ACC112 (cell line): Measurements from ENCODE around the gene UVSSA.
A peak's percentile ranks its signal among the peaks of the same experiment; 100 is the strongest.
"Not testable (repeated sequence)": the region's sequence is repeated elsewhere in the genome, so short reads cannot be mapped to it uniquely, and the experiment has no call there.

ENCODE experiments used
- H2AFZ ChIP-seq: fragments of 200-600 bp; sonication (generic); one replicate; pipeline ENCODE4 v1.6.0; 2017; ENCODE audit warnings: antibody characterized with exemption, low read length; ENCODE audit not compliant: unreplicated experiment
- H3K27ac ChIP-seq: fragments of 200-600 bp; sonication (generic); 2 replicates; pipeline ENCODE4 v1.5.1; 2014; ENCODE audit warnings: low read depth, mild to moderate bottlenecking, antibody characterized with exemption, low read length, moderate library complexity
- H3K27me3 ChIP-seq: fragments of 200-600 bp; sonication (generic); 2 replicates; pipeline ENCODE4 v1.6.1; 2014; ENCODE audit warnings: mild to moderate bottlenecking, antibody characterized with exemption, low read length, moderate library complexity, mixed read lengths; ENCODE audit not compliant: insufficient read depth
- H3K36me3 ChIP-seq: fragments of 200-600 bp; sonication (generic); 2 replicates; pipeline ENCODE4 v1.6.1; 2016; ENCODE audit warnings: mild to moderate bottlenecking, antibody characterized with exemption, low read length, moderate library complexity, mixed read lengths; ENCODE audit not compliant: insufficient read depth
- H3K4me1 ChIP-seq: fragments of 200-600 bp; sonication (generic); one replicate; pipeline ENCODE4 v1.6.1; 2016; ENCODE audit warnings: low read length, mixed read lengths; ENCODE audit not compliant: insufficient read depth, unreplicated experiment, control insufficient read depth
- H3K4me3 ChIP-seq: fragments of 200-600 bp; sonication (generic); 2 replicates; pipeline ENCODE4 v1.5.1; 2014; ENCODE audit warnings: mild to moderate bottlenecking, low read depth, low read length
- H3K79me2 ChIP-seq: fragments of 200-600 bp; sonication (generic); one replicate; pipeline ENCODE4 v1.6.0; 2016; ENCODE audit warnings: low read length; ENCODE audit not compliant: control insufficient read depth, unreplicated experiment, insufficient read depth

UVSSA gene

GRCh38 chr4:1318488-1319213 is 28.4 kb upstream of the UVSSA start:
- no peaks in the 10 kb centered on the region for H3K27me3 ChIP-seq
- H3K79me2 ChIP-seq: peaks cover 5% of the 10 kb centered on the region
- no peak overlapping the region for H3K27ac ChIP-seq
- peaks cover 7% of the 10 kb centered on the region for H3K4me1 ChIP-seq
- H3K36me3 ChIP-seq: peaks cover 48% of the 10 kb centered on the region
- no peak overlapping the region for H2AFZ ChIP-seq
- H3K4me3 ChIP-seq: no peak overlapping the region

GRCh38 chr4:1321486-1321885 is 25.5 kb upstream of the UVSSA start:
- Histone ChIP-seq H3K4me1 (peaks cover 21% of the 10 kb centered on the region), H3K36me3 (peaks cover 48% of the 10 kb centered on the region; the same call in 1 of the 2 replicates), H3K27me3 (no peaks in the 10 kb centered on the region), H3K27ac (no peak overlapping the region), H3K79me2 (peaks cover 5% of the 10 kb centered on the region), H2AFZ (no peak overlapping the region), H3K4me3 (no peak overlapping the region)

GRCh38 chr4:1321946-1322650 is 24.9 kb upstream of the UVSSA start:
- peaks cover 46% of the 10 kb centered on the region; the same call in 1 of the 2 replicates for H3K36me3 ChIP-seq
- H3K27ac ChIP-seq: no peak overlapping the region; the same call in 1 of the 2 replicates
- H2AFZ ChIP-seq: no peak overlapping the region
- peaks cover 21% of the 10 kb centered on the region for H3K4me1 ChIP-seq
- H3K79me2 ChIP-seq: peaks cover 5% of the 10 kb centered on the region
- no peak overlapping the region for H3K4me3 ChIP-seq
- H3K27me3 ChIP-seq: no peaks in the 10 kb centered on the region

- no peak overlapping the region for H3K4me3 ChIP-seq
- H3K79me2 ChIP-seq: peaks cover 8% of the 10 kb centered on the region
- no peak overlapping the region for H2AFZ ChIP-seq
- peaks cover 21% of the 10 kb centered on the region for H3K4me1 ChIP-seq
- no peaks in the 10 kb centered on the region for H3K27me3 ChIP-seq
- H3K27ac ChIP-seq: peak overlapping the region; percentile 91
- H3K36me3 ChIP-seq: peaks cover 48% of the 10 kb centered on the region; the same call in 1 of the 2 replicates
Measured at GRCh38 chr4:1323280-1323634, 23.8 kb upstream of the UVSSA start.

- H3K4me3 ChIP-seq: no peak overlapping the region
- H3K27me3 ChIP-seq: no peaks in the 10 kb centered on the region
- H3K4me1 ChIP-seq: peaks cover 21% of the 10 kb centered on the region
- peaks cover 5% of the 10 kb centered on the region for H3K79me2 ChIP-seq
- H3K36me3 ChIP-seq: peaks cover 45% of the 10 kb centered on the region; the same call in 1 of the 2 replicates
- no peak overlapping the region for H2AFZ ChIP-seq
- H3K27ac ChIP-seq: peak overlapping the region; percentile 91
Measured at GRCh38 chr4:1323635-1324442, 23.2 kb upstream of the UVSSA start.

GRCh38 chr4:1324443-1325175 is 22.4 kb upstream of the UVSSA start:
- Histone ChIP-seq H3K36me3 (peaks cover 50% of the 10 kb centered on the region; the same call in 1 of the 2 replicates), H3K4me3 (peak overlapping the region; percentile 47; the same call in 1 of the 2 replicates), H3K4me1 (peaks cover 21% of the 10 kb centered on the region), H3K27ac (peak overlapping the region; percentile 91)
- not testable (repeated sequence) for H3K27me3 ChIP-seq, H2AFZ ChIP-seq, H3K79me2 ChIP-seq

GRCh38 chr4:1325176-1325480 is 21.9 kb upstream of the UVSSA start:
- peak overlapping the region; percentile 47; the same call in 1 of the 2 replicates for H3K4me3 ChIP-seq
- H3K27me3 ChIP-seq: no peaks in the 10 kb centered on the region
- H3K36me3 ChIP-seq: peaks cover 50% of the 10 kb centered on the region; the same call in 1 of the 2 replicates
- H3K27ac ChIP-seq: peak overlapping the region; percentile 91
- H3K4me1 ChIP-seq: peaks cover 21% of the 10 kb centered on the region
- no peak overlapping the region for H2AFZ ChIP-seq
- H3K79me2 ChIP-seq: peaks cover 9% of the 10 kb centered on the region

GRCh38 chr4:1325681-1326635 is 21.1 kb upstream of the UVSSA start:
- H2AFZ ChIP-seq: no peak overlapping the region
- H3K4me3 ChIP-seq: no peak overlapping the region
- H3K36me3 ChIP-seq: peaks cover 55% of the 10 kb centered on the region; the same call in 1 of the 2 replicates
- peak overlapping the region; percentile 91 for H3K27ac ChIP-seq
- no peaks in the 10 kb centered on the region for H3K27me3 ChIP-seq
- H3K4me1 ChIP-seq: peaks cover 21% of the 10 kb centered on the region
- peaks cover 9% of the 10 kb centered on the region for H3K79me2 ChIP-seq

GRCh38 chr4:1326751-1327525 is 20.1 kb upstream of the UVSSA start:
- H3K4me3 ChIP-seq: no peak overlapping the region
- no peak overlapping the region for H3K27ac ChIP-seq
- peaks cover 51% of the 10 kb centered on the region; the same call in 1 of the 2 replicates for H3K36me3 ChIP-seq
- H3K27me3 ChIP-seq: no peaks in the 10 kb centered on the region
- peaks cover 21% of the 10 kb centered on the region for H3K4me1 ChIP-seq
- no peak overlapping the region for H2AFZ ChIP-seq
- H3K79me2 ChIP-seq: peaks cover 10% of the 10 kb centered on the region
